Measurements from ENCODE around the gene ST3GAL3. TPM values are rescaled to one million over a fixed set of nuclear protein-coding genes. Genes with fewer than 3 reads are reported as not detected.

Gene ST3GAL3
- total RNA-seq, 1 experiment from 2014 or later = 8.3 TPM

GRCh38 chr1:43914576-43915525 is 207.5 kb downstream of the ST3GAL3 start:
- no peak overlapping the region for H2AK5ac ChIP-seq (ENCODE audit: insufficient read length, low read length)
- WGBS (ENCODE audit: extremely low coverage, insufficient read length, low lambda C conversion rate) = no CpG with 5 or more reads among the region's 13 CpGs
- no peak overlapping the region for H4K5ac ChIP-seq (ENCODE audit: insufficient read length, low read depth, low read length)
- H3K56ac ChIP-seq (ENCODE audit: insufficient read length, low read depth, low read length) = no peak overlapping the region
- no peak overlapping the region; the same call in 1 of the 2 replicates for H3K14ac ChIP-seq (ENCODE audit: insufficient read depth, low read length)
- H3K79me2 ChIP-seq (ENCODE audit: insufficient read depth, low read length) = no peaks in the 10 kb centered on the region
- Mint-ChIP-seq H3K4me3 (no peak overlapping the region), H3K27me3 (ENCODE audit: low read depth) (no peaks in the 10 kb centered on the region), H3K9me3 (no peaks in the 10 kb centered on the region), H3K4me1 (peaks cover 32% of the 10 kb centered on the region in 2 experiments), H3K27ac (peak overlapping the region in 2 of 3 experiments; percentile 11 to 77; a peak in 3 of 7 replicates), H3K36me3 (ENCODE audit: insufficient read depth in 1 of 3, low read depth in 3 of 3) (no peaks in the 10 kb centered on the region)
- H2BK20ac ChIP-seq (ENCODE audit: low read depth, low read length, poor library complexity, severe bottlenecking) = no peak overlapping the region
- no peak overlapping the region for H3K18ac ChIP-seq (ENCODE audit: insufficient read length, low read depth, low read length)
- no peak overlapping the region for H3K4ac ChIP-seq (ENCODE audit: low read depth, low read length)
- no peak overlapping the region for H4K91ac ChIP-seq (ENCODE audit: insufficient read length, low read depth, low read length)
- no peaks in the 10 kb centered on the region for H3K27me3 ChIP-seq (ENCODE audit: insufficient read depth, low read length)
- H3K9me3 ChIP-seq (ENCODE audit: control insufficient read depth, low read depth, low read length) = no peaks in the 10 kb centered on the region
- no peak for TF ChIP-seq CTCF (conservative IDR thresholded peaks at IDR 0.05)
- H3K27ac ChIP-seq (ENCODE audit: insufficient read length, low read depth, low read length) = no peak overlapping the region
- H3K23ac ChIP-seq (ENCODE audit: insufficient read length, low read depth, low read length) = no peak overlapping the region
- H3K4me2 ChIP-seq (ENCODE audit: insufficient read depth, insufficient read length, low read length) = no peak overlapping the region
- H2AFZ ChIP-seq (ENCODE audit: low read length) = no peak overlapping the region
- no peak for DNase-seq
- no peak overlapping the region for H2BK5ac ChIP-seq (ENCODE audit: insufficient read length, low read length)
- no peaks in the 10 kb centered on the region for H3K23me2 ChIP-seq (ENCODE audit: insufficient read length, low read depth, low read length, poor library complexity, severe bottlenecking)
- H2BK15ac ChIP-seq (ENCODE audit: low read depth, low read length) = no peak overlapping the region
- no peaks in the 10 kb centered on the region for H4K20me1 ChIP-seq (ENCODE audit: control insufficient read depth, insufficient read depth, insufficient read length)
- peaks cover 11% of the 10 kb centered on the region for H3K4me1 ChIP-seq (ENCODE audit: insufficient read depth, low read length)
- H3K9ac ChIP-seq (ENCODE audit: extremely low read depth, insufficient read length, low read length) = no peak overlapping the region
- no peaks in the 10 kb centered on the region for H3K79me1 ChIP-seq (ENCODE audit: insufficient read depth, low read depth, low read length, poor library complexity, severe bottlenecking)
- H2BK120ac ChIP-seq (ENCODE audit: low read depth, low read length, poor library complexity, severe bottlenecking) = no peak overlapping the region
- H3T11ph ChIP-seq (ENCODE audit: low read length) = no peak overlapping the region
- H4K8ac ChIP-seq (replicated peaks; ENCODE audit: insufficient read length, low read depth, low read length) = no peak overlapping the region
- no peak overlapping the region for H2BK12ac ChIP-seq (ENCODE audit: insufficient read length, low read depth, low read length)
